NCI-H2227 treated with DMSO at 0.1 percent for 48 hours (cell line): ENCODE results near the gene TLE4.
"Not testable (repeated sequence)": the region's sequence is repeated elsewhere in the genome, so short reads cannot be mapped to it uniquely, and the experiment has no call there.

ENCODE experiments used
- DNase-seq: peaks from one replicate; lab custom pipeline; 2025; lab: John Stamatoyannopoulos, UW

The TLE4 gene

GRCh38 chr9:79637177-79637925, 65.6 kb downstream of the TLE4 start:
- no peak for DNase-seq

DNA sequence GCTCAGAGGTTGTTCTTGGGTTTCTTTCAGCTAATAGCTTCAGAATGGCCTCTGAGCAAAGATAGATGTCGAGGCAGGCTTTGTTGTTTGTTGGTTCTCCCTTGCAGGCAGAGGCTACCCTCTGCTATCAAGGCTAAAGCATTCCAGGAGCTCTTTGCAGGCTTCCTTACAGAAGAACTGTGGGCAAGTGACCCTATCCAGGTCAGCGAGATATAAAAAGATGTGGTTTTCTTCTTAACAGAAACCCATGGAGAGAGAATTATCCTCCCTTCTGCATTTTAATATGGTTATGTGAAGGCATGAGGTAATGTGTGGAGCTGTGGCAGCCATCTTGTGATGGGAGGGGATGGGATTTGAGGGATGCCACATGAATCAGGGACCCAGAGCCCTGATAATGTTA, 67.0 kb downstream of the TLE4 start:
- DNase-seq = no peak

GRCh38 chr9:79639354-79639753, 67.6 kb downstream of the TLE4 start:
- no peak for DNase-seq

- not testable (repeated sequence) for DNase-seq
These were observed 68.3 kb downstream of the TLE4 start for GRCh38 chr9:79640067-79640466.

- no peak for DNase-seq
These were observed 69.3 kb downstream of the TLE4 start for GRCh38 chr9:79641070-79641469.

- no peak for DNase-seq
These were observed 70.9 kb downstream of the TLE4 start for GRCh38 chr9:79642671-79643070.

- no peak for DNase-seq
These were observed 72.3 kb downstream of the TLE4 start for GRCh38 chr9:79644048-79644447.

DNA sequence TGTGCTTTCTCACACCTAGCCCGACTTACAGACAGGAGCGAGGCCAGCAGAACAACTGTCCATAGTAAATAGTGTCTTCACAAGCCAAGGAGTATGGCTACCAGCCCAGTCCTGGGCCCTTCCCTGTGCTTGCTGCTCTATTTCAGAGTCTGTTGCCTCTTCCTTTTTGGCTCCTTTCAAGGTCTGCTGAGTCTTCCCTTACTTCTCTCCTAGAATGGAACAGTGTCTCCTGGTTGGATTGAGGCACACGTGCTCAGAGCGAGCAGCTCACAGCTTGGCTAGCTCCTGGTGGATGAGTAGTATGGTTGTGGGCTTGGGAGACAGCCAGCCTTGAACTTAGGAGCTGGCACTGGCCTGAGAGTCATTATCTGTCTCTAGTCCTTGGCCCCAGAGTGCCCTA, 72.8 kb downstream of the TLE4 start:
- DNase-seq = no peak

GRCh38 chr9:79645110-79645509, 73.3 kb downstream of the TLE4 start:
- no peak for DNase-seq

GRCh38 chr9:79646096-79646495, 74.3 kb downstream of the TLE4 start:
- no peak for DNase-seq

GRCh38 chr9:79651251-79651795, 79.6 kb downstream of the TLE4 start:
- peak; percentile 89 for DNase-seq

DNA sequence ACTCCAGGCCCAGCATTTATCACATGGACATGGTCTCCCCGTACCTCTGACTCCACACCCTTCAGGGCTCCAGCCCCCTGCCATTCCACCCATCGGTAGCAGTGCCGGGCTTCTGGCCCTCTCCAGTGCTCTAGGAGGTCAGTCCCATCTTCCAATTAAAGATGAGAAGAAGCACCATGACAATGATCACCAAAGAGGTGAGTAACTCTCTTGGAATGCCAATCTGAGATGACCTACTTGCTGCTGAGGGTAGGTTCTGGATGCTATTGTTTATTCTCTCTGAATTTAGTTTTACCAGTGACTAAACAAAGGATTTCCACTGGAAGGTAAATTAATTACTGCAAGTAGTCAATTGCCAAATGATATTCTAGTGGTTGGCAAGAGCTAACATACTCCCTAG, 80.8 kb downstream of the TLE4 start:
- no peak for DNase-seq

GRCh38 chr9:79654591-79655382, 83.0 kb downstream of the TLE4 start:
- not testable (repeated sequence) for DNase-seq

DNA sequence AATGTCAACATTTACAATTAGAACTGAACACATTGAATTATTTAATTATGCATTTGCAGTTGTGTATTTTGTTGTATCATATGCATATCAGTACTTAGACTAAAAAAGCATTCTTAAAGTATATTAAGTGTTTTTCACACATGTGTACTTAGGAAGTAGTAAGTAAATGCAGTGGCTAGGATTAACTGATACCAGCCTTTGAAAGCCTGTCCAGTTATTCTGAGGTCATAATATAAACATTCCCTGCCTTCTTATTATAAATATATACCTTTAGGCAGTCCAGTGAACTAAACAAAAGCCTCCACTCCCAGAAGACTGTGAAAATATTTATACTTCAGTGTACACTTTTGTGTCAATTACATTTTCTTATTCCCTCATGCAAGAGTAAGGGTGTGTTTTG, 83.8 kb downstream of the TLE4 start:
- DNase-seq = no peak

DNA sequence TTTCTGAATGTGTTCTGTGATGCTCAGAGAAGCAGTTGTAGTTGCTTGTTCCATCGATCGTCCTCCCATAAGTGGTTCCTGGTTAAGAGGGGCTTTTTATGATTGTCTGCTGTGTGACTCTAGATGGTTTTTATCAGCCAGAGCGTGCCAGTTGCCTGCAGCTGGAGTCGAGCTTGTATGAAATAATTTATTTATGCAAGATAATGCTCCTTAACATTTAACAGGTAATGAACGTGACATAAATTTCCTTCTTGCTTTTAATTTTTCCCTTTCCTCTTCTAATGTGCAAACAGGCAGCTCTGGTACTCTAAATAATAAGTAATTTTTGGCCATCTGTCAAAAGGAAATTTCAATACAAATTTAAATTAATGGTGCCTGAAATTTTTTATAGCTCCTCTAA, 84.4 kb downstream of the TLE4 start:
- DNase-seq = peak; percentile 10

DNA sequence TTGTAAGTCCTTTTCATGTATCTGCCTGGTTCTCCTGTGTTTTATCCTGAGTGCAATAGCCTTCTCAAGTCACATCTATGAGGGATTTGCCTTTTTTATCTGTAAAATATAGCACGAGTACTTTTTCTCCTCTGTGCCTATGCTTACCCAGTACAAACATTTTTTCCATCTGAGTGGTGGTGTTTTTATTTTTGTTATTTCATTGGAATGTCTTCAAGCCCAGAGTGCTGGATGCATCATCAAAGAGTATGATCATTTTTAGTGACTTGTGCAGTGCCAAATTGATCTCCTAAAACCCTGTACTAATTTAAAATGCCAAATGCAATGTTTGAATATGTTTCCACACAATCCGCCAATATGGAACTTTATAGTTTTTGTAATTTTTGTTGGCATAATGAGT, 86.1 kb downstream of the TLE4 start:
- DNase-seq = no peak

- no peak for DNase-seq
These were observed 87.2 kb downstream of the TLE4 start for GRCh38 chr9:79658926-79659325.

- no peak for DNase-seq
These were observed 88.8 kb downstream of the TLE4 start for GRCh38 chr9:79660615-79661014.

- DNase-seq = no peak
These were observed 89.5 kb downstream of the TLE4 start for GRCh38 chr9:79661279-79661678.

- DNase-seq = no peak
These were observed 90.2 kb downstream of the TLE4 start for GRCh38 chr9:79661886-79662536.

GRCh38 chr9:79662537-79662956, 90.8 kb downstream of the TLE4 start:
- DNase-seq = no peak

- DNase-seq = no peak
These were observed 91.5 kb downstream of the TLE4 start for GRCh38 chr9:79663300-79663699.

DNA sequence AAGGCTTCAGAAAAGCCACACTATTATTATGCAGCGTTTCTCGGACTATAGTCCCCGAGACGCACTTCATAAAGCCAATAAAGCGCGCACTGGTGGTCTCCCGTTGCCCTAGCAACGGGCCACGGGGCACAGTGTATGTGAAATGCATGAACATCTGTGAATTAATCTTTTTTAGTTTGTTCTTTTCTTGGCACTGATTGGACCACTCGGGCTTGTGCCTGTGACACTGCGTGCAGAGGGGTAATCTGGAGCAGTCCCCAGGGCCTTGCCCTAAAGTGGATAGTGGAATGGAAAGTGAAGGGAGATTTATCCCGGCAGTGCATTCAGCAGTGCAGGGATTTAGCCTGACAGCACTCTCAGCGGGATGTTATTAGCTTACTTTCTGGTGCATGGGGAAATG, 92.1 kb downstream of the TLE4 start:
- DNase-seq = peak; percentile 17
